Endometrial microvascular endothelial cells (primary cell): Measurements from ENCODE around the gene FILIP1L. TPM values are rescaled to one million over a fixed set of nuclear protein-coding genes. Genes with fewer than 3 reads are reported as not detected.

ENCODE experiments used
- in situ Hi-C: cut with HindIII; loops from 2 replicates; pipeline ENCODE4 v1.10.0; 2017; ENCODE audit warnings: low sequenced_read_pairs, low pct_unique_long_range_greater_than_20kb; ENCODE audit errors: inconsistent ontology term
- total RNA-seq: library from RNA; depleted of rRNA; stranded (reverse); fragments of >200 nt; gene quantifications from one replicate; pipeline ENCODE4 v1.2.3, GENCODE V29; 2015; ENCODE audit errors: inconsistent ontology term

Gene FILIP1L
- total RNA-seq, 1 donor from 2014 or later: 31.3 TPM

DNA sequence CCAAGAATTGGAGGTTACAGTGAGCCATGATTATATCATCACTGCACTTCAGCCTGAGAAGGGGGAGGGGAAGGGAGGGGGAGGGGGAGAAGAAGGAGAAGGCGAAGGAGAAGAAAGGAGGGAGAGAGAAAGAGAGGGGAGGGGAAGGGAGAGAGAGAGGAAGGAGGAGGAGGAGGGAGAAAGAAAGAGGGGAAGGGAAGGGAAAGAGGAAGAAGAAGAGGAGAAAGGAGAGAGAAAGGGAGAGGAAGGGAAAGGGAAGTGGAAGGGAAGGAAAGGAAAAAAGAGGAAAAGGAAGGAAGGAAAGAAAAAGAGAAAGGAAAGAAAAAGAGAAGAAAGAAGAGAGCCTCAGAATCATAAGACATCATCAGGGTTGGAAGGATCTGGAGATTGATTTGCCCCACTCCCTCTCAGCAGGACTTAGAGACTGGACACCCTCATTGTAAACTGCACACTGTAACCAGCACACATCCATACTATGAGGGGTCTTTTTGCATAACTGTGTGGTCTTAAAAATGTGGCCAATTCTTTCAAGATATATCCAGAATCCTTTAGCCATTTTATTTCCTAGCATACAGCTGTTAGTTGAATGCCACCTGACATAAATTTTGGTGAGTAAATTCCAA lies 165.7 kb downstream of the FILIP1L start:
- in situ Hi-C loops: no loop called here

DNA sequence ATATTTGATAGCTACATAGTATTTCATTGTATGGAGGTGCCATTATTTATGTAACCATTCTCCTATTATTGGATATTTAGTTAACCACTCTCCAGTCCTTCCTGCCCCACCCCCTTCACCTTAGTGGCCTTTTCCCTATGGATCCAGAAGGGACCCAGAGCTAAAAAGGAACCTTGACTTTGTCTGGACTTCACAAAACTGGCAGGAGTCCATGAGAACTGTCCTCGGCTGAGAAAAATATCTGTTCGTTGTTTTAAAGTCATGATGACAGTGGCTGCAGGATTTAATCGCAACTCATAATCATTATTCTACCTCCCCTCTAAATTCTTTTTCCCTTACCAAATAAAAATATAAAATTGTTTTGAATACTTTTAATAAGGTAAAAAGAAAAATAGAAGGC lies 166.9 kb downstream of the FILIP1L start:
- in situ Hi-C loops: no loop called here

DNA sequence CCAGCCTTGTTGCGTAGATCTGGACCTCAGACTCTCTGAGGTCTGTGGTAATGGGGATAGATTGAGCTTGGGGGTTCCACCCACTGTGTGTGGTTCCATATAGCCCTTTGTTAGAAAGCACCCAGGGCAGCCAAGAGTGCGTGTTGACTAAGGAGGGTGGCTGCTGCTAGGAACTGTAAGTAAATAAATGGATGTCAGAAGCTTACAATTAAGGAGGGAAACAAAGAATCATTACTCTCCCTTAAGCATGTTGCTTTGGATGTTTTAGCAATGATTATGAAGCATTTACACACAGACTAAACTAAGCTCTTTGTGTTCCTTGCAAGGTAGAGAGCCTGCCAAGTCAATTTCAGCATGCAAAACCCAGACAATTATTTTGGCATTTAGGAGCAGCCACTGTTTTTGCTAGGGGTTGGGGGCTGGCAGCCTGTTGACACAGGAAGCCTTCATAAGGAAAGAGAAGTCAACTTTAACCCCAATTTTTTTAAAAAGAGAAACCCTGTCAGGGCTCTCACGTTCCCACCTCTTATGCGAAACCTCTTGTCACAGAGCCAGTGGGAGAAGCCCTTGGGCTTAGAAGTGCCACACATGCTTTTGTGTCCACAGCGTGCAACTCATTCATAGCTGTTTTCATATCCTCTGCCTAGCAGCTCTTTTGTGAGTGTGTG lies 168.8 kb downstream of the FILIP1L start:
- in situ Hi-C loops: no loop called here

DNA sequence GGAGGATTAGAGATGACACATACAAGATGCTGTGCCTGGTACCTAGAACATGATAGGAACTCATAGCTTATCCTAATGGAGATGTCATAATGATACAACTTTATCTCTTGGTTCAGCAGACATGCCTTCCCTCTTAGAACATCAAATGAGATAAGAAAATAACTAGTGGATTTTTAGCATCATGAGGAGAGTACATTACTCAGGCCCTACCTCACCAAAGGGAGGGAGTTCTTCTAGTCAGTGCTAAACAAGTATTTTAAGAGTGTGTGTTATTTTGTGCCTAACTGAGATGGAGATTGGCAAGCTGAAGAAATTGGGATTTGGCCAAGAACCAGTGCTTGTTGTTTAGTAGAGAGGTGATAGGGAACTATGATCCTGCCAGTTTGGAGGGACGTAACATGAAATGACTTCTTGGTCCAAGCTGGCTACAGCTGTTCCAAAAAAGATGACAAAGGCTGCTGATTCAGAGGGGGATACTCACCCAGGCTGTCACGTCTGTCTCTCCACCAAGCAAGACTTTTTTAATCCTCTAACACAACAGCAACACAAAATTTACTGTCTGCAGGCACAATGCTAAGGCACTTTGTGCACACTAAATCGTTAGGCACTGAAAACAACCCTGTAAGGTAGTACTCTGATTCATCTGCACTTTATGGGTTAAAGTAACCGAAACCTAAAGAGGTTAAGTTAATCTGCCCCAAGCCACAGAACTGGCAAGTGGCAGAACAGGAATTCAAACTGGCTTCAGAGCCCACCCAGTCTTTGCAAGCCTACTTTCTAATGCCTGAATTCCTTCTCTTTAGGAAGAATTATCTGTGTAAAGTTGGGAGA lies 170.2 kb downstream of the FILIP1L start:
- in situ Hi-C loops: no loop called here

DNA sequence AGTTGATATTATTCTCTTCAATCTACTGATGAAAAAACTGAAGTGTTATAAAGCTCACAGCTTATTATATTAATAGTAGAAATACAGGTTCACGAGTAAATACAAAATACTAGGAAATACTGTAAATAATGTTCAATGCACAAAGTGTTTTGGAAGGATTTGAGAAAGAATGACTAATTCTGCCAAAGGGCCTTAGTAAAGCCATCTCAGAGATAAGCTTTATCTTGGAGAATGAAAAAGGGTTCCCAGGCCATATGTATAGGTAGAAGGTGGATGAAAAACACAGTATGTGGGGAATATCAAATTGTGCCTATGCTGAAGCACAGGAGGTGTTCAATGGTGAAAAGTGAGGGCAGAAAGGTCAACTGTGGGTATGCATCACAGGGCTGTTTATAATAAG lies 173.1 kb downstream of the FILIP1L start:
- in situ Hi-C loops: no loop called here

GRCh38 chr3:99940350-99940749 lies 174.0 kb downstream of the FILIP1L start:
- in situ Hi-C loops: no loop called here

DNA sequence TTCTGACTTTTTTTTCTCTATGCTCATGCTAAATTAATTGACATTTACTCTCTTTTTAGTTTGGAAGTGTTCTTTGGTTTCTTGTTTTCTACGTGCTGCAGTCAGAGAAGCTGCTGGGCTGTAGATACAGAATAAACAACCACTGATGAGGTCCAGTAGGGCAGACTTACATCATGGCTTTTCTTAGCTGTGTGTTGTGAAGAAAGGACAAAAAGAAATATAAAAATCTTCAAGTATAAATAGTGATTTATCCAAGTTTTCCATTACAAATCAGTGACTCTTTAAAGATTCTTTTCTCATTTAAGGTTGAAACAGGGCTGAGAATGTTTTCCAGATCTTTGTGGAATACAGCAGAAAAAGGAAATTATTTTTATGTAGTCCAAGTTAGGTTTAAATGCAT lies 174.4 kb downstream of the FILIP1L start:
- in situ Hi-C loops: no loop called here

GRCh38 chr3:99938270-99938911 lies 175.9 kb downstream of the FILIP1L start:
- in situ Hi-C loops: no loop called here

- in situ Hi-C loops: no loop called here
Measured at GRCh38 chr3:99934975-99935797, 179.1 kb downstream of the FILIP1L start.

DNA sequence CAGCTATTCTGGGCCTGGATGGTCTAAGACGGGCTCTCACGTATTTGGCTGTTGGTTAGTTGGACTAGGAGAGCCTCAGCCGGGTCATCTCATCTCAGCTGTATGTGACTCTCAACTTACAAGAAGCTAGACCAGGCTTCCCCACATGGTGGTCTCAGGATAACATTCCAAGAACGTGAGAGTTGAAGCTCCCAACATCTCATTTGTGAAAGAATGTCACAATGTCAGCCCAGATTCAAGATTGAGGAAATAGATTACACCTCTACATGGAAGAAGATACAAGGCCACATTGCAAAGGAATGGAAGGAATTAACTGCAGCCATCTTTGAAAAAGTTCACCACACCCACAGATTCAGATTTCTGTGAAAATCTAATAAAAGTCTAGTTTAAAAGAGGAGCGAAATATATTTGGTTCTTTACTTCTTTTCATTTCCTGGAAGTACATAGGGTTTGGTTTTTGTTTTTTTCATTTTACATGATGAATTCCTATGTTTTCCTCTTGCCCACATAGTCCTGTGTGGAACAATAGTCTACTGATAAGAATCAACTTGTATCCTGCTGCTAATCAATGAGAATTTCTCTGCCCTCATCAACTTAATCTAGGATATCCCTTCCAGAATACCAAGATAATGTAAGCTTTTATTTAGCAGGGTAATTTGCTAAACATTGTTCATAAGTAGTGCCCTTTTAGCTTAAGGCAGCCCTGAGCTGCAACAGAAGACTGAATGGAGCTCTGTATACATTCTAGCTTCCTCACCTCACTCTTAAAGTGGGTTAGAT lies 180.1 kb downstream of the FILIP1L start:
- in situ Hi-C loops: no loop called here

- in situ Hi-C loops: no loop called here
Measured at GRCh38 chr3:99931059-99931458, 183.2 kb downstream of the FILIP1L start.

GRCh38 chr3:99929745-99930139 lies 184.6 kb downstream of the FILIP1L start:
- in situ Hi-C loops: no loop called here

GRCh38 chr3:99928771-99929744 lies 185.2 kb downstream of the FILIP1L start:
- in situ Hi-C loops: no loop called here

GRCh38 chr3:99927671-99928457 lies 186.4 kb downstream of the FILIP1L start:
- in situ Hi-C loops: no loop called here

DNA sequence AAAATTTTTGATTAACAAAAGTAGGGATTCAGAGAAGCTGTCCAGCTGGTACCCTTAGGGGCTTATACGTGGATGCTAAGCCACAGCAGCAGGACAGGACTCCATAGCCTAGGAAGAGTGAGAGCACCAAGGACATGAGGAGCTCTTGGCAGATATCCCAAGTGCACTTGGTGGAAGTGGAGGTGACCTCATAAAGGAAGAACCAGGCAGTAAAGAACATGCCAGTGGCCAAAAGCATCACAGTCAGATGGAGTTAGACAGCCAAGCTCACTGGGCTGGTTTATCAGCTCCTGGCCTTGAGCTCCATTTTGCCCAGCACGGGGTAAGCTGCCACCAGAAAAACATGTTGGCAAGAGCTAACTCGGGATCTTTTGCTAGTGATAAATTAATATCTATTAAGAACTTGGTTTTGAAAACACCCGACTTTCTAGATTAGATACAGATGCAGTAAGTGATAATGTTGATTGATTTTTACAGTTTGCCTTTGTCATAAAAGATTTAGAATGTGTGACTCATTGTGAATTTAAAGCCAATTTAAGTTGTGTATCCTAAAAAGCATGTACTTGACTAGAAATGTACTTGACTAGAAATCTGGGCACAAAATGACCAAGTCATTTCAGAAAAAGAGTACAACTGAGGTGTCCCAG lies 188.6 kb downstream of the FILIP1L start:
- in situ Hi-C loops: no loop called here

DNA sequence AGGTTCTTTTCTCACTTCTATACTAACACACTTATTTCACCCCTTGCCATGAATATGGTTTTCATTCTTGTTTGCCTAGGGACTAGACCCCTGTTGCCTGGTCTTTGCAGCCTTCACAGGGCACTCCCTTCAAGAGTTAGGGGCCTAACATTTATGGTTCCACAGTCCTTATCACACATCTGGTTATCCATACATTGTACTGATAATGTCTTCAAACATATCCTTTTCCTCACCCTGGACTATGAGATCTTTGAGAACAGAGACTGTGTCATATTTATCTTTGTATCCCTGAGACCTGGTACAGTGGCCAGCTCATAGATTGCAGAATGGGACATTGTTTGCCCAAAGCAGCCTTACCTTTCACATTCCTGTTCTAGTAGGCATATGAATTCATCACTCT lies 190.4 kb downstream of the FILIP1L start:
- in situ Hi-C loops: no loop called here
